NK-92 (cell line): ENCODE data around the gene KRT81.
"Not testable (repeated sequence)": the region's sequence is repeated elsewhere in the genome, so short reads cannot be mapped to it uniquely, and the experiment has no call there.

Experiments
- DNase-seq: peaks from one replicate; lab custom pipeline; 2025; ENCODE audit not compliant: unreplicated experiment; lab: John Stamatoyannopoulos, UW

The KRT81 gene

GRCh38 chr12:52300796-52301691 is 9.7 kb upstream of the KRT81 start:
- DNase-seq, result no peak

- DNase-seq, result no peak
Measured at GRCh38 chr12:52298677-52299190, 7.4 kb upstream of the KRT81 start.

GRCh38 chr12:52296572-52297215 is 5.4 kb upstream of the KRT81 start:
- no peak for DNase-seq

- DNase-seq, result no peak
Measured at GRCh38 chr12:52295663-52296062, 4.3 kb upstream of the KRT81 start.

- DNase-seq, result no peak
Measured at GRCh38 chr12:52294803-52295202, 3.5 kb upstream of the KRT81 start.

DNA sequence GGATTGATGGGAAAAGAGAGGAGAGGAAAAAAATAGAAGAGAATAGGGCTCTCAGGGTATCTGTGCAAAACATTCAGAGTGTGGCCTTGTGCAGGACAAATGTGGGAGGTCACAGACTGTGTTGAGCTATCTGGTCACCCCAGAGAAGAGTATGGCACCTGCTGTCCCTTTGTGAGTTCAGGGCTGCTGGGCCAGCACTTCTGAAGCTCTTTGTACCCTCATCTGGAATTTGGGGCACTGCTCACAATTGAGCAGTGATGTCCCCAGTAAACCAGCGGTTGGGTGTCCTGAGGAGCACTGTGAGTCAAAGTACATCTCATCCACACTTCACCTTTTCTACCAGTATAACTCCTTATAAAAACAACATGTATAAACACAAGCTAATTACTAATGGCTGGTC is 2.6 kb upstream of the KRT81 start:
- no peak for DNase-seq

DNA sequence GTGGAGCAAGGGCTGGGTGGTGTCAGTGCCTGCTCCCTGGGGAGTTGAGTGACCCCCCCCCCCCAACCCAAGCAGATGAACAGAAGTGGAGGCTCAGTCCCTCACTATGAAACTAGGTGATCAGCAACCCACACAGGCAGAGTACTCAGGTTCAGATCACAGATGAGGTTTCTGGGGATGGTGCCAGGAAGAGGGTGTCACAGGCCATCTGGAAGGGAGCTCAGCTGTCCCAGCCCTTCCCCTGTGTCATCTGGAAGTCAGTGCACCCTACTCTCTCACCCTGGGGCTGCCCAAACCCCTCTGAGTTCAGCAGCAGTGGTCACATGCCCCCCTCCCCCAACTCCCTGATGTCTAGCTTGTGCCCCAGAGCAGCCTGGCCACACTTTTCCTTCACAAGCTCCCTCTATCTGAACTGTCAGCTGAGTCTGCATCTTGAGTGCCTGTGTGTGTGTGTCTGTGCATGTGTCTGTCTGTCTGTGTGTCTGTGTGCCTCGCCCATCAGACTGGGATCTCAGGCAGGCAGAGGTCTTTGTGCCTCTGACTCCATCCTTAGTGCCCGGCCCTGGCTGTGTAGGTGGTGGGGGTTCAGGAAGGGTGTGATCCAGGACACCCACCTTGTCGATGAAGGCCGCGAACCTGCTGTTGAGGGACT is 725 bp downstream of the KRT81 start:
- not testable (repeated sequence) for DNase-seq

GRCh38 chr12:52287816-52288805 is 3.2 kb downstream of the KRT81 start:
- not testable (repeated sequence) for DNase-seq

DNA sequence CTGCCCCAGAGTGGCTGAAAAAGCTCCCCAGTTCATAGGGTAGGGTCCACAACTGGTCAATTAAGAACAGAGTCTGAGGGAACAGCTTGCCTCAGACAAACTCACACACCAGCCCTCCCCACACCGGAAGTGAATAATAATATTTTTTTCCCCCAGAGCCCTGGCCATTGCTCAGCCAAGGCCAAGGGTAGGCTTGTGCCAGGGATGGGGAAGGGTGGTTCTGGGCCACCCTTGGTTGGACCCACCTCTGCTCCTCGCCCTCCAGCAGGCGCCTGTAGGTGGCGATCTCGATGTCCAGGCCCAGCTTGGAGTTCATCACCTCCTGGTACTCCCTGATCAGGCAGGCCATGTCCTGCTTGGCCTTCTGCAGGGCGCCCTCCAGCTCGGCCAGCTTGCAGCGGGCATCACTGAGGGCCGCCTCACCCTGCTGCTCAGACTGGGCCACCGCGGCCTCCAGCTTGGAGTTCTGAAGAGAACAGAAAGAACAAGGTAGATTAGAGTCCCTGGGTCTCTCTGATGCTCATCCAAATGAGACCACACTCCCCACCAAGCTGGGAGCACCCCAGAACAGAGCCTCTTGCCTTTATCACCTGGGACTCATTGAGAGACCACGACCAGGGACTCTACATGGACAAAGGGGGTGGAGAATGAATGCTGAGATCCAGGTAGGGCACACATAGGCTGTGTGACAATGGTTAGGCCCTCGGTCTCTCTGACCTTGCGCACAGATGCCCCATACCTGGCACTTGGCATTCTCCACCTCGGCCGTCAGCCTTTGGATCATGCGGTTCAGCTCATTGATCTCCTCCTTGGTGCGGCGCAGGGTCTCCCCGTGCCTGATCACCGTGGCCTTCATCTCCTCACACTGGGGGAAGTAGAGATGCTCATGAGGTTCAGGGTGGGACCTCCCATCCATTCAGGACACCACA is 4.2 kb downstream of the KRT81 start:
- DNase-seq, result not testable (repeated sequence)

DNA sequence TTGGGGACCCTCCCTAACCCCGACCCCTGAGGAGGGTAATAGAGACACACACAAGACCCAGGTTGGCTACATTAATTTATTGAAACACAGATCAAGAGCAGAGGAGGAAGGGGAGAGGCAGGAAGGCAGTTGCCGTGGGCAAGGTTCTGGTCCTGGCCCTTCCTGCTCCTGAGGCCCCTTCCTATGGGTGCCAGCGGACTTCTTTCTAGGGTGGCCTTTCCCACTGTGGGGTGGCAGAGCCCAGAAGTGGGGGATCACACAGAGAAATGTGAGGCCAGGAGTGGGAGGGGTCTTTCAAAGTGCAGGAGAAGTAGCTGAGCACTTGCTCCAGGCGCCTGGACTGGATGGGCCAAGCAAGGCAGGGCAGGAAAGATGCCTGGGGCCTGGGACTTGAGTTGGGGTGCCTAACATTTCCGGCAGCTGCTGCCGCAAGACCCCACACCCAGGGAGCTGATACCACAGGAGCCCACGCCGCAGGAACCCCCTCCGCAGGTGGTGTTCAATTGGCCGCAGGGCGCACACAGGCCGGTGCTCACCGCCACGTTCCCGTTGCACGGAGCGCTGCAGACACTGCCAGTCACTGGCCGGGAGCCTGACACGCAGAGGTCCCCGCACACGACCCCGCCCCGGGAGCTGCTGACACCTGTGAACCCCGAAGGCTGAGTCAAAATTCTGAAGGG is 5.3 kb downstream of the KRT81 start:
- no peak for DNase-seq

GRCh38 chr12:52285172-52285745 is 6.1 kb downstream of the KRT81 start:
- DNase-seq, result no peak

- no peak for DNase-seq
Measured at GRCh38 chr12:52284562-52285171, 6.7 kb downstream of the KRT81 start.

- DNase-seq, result no peak
Measured at GRCh38 chr12:52280796-52281560, 10.4 kb downstream of the KRT81 start.

DNA sequence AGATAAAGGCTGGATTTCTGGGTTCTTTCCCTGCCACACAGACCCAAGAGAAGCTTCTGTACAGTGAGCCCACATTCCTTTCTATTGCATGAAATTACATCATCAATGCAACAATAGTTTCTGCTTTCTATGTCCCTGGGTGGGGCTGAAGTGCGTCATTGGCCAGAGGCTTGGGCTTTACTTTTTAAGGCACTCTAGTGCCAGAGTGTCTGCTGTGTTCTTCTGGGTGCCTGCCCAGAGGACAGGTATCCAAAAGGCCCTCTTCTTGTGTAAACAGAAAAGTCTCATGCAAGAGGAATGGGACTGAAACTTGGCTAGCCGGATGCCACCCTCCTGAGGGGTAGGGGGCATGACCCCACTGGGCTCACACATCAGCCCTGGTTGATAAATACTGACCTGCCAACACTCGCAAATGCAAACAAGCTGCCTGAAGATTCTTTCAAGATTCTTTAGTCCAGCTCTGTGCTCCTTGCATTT is 11.0 kb downstream of the KRT81 start:
- DNase-seq, result no peak

DNA sequence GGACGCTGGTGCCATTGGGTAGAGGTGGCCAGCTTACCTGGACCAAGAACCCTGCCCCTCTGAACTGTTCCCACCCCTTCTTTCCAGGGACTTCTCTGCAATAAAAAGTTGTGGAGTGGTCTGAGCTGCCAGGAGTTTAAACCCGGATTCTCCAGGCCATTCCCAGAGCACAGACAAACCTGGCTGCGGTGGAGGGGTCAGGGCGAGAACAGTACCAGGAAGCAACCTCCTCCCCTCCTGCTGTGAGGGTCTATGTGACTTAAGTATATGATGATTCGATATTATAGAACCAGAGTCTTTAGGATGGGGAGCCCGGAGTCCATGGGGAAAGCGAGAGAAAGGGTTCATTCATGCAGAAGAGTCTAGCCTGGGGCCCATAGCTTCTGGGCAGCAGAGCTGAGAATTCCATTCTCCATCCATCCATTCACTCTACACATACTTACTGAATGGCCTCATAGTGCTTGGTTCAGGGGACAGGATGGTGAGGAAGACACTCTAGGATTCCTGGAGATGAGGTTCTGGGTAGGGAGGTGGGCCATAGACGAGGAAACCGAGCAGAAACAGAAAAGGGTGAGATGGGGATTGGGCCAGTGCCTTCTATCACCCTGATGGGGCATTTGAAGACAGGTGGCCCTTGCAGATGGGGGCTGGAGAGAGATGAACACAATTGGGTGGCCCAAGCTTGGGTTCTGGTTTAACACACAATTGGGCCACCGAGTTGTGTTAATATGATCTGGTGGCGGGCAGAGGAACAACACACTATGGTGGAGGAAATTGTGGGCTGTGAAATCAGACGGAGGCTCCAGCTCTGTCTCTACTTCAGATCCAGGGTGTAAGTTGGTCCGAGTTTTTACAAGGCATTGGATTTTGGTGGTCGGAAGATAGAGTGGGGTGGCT is 11.7 kb downstream of the KRT81 start:
- no peak for DNase-seq
